Measurements from ENCODE around the gene APLF. TPM values are rescaled to one million over a fixed set of nuclear protein-coding genes. Genes with fewer than 3 reads are reported as not detected.

APLF gene
- total and polyA plus RNA-seq, 2 experiments from 2014 or later, result 3.0 to 3.7 TPM

DNA sequence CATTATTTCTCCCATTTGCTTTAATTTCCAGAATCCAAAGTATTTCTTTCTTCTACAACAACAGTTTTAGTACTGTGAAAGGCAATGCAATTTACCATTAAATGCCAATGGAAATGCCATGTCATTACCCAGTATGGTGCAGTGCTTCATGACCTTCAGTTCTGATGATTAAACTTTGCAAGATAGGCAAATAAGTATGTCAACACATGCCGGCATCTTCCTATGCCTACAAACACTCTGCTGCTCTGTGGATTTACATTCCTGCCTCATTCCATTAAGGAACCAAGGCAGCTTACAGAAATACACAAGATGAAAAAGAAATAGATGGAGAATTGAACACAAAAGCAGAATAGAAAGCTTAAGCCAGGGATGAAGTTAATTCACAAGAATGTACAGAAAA lies 123.3 kb downstream of the APLF start (continued):
- TF ChIP-seq, protein P1, sequence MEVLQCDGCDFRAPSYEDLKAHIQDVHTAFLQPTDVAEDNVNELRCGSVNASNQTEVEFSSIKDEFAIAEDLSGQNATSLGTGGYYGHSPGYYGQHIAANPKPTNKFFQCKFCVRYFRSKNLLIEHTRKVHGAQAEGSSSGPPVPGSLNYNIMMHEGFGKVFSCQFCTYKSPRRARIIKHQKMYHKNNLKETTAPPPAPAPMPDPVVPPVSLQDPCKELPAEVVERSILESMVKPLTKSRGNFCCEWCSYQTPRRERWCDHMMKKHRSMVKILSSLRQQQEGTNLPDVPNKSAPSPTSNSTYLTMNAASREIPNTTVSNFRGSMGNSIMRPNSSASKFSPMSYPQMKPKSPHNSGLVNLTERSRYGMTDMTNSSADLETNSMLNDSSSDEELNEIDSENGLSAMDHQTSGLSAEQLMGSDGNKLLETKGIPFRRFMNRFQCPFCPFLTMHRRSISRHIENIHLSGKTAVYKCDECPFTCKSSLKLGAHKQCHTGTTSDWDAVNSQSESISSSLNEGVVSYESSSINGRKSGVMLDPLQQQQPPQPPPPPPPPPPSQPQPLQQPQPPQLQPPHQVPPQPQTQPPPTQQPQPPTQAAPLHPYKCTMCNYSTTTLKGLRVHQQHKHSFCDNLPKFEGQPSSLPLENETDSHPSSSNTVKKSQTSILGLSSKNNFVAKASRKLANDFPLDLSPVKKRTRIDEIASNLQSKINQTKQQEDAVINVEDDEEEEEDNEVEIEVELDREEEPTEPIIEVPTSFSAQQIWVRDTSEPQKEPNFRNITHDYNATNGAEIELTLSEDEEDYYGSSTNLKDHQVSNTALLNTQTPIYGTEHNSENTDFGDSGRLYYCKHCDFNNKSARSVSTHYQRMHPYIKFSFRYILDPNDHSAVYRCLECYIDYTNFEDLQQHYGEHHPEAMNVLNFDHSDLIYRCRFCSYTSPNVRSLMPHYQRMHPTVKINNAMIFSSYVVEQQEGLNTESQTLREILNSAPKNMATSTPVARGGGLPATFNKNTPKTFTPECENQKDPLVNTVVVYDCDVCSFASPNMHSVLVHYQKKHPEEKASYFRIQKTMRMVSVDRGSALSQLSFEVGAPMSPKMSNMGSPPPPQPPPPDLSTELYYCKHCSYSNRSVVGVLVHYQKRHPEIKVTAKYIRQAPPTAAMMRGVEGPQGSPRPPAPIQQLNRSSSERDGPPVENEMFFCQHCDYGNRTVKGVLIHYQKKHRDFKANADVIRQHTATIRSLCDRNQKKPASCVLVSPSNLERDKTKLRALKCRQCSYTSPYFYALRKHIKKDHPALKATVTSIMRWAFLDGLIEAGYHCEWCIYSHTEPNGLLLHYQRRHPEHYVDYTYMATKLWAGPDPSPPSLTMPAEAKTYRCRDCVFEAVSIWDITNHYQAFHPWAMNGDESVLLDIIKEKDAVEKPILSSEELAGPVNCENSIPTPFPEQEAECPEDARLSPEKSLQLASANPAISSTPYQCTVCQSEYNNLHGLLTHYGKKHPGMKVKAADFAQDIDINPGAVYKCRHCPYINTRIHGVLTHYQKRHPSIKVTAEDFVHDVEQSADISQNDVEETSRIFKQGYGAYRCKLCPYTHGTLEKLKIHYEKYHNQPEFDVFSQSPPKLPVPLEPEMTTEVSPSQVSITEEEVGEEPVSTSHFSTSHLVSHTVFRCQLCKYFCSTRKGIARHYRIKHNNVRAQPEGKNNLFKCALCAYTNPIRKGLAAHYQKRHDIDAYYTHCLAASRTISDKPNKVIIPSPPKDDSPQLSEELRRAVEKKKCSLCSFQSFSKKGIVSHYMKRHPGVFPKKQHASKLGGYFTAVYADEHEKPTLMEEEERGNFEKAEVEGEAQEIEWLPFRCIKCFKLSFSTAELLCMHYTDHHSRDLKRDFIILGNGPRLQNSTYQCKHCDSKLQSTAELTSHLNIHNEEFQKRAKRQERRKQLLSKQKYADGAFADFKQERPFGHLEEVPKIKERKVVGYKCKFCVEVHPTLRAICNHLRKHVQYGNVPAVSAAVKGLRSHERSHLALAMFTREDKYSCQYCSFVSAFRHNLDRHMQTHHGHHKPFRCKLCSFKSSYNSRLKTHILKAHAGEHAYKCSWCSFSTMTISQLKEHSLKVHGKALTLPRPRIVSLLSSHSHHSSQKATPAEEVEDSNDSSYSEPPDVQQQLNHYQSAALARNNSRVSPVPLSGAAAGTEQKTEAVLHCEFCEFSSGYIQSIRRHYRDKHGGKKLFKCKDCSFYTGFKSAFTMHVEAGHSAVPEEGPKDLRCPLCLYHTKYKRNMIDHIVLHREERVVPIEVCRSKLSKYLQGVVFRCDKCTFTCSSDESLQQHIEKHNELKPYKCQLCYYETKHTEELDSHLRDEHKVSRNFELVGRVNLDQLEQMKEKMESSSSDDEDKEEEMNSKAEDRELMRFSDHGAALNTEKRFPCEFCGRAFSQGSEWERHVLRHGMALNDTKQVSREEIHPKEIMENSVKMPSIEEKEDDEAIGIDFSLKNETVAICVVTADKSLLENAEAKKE (CRISPR knock-in tag; IDR thresholded peaks at IDR 0.05), result no peak
- TF ChIP-seq CTCF (conservative IDR thresholded peaks at IDR 0.05; ENCODE audit: low read depth in 2 of 2), result no peak
- no peak for TF ChIP-seq ZNF331 (CRISPR knock-in tag; IDR thresholded peaks at IDR 0.05; ENCODE audit: low read depth)
- TF ChIP-seq JUNB (IDR thresholded peaks at IDR 0.05; ENCODE audit: unreplicated experiment), result no peak
- TF ChIP-seq NANOG (IDR thresholded peaks at IDR 0.05; ENCODE audit: borderline replicate concordance), result no peak
- no peak for TF ChIP-seq STAT1 (IDR thresholded peaks at IDR 0.05; ENCODE audit: unreplicated experiment)
- TF ChIP-seq, protein P2, sequence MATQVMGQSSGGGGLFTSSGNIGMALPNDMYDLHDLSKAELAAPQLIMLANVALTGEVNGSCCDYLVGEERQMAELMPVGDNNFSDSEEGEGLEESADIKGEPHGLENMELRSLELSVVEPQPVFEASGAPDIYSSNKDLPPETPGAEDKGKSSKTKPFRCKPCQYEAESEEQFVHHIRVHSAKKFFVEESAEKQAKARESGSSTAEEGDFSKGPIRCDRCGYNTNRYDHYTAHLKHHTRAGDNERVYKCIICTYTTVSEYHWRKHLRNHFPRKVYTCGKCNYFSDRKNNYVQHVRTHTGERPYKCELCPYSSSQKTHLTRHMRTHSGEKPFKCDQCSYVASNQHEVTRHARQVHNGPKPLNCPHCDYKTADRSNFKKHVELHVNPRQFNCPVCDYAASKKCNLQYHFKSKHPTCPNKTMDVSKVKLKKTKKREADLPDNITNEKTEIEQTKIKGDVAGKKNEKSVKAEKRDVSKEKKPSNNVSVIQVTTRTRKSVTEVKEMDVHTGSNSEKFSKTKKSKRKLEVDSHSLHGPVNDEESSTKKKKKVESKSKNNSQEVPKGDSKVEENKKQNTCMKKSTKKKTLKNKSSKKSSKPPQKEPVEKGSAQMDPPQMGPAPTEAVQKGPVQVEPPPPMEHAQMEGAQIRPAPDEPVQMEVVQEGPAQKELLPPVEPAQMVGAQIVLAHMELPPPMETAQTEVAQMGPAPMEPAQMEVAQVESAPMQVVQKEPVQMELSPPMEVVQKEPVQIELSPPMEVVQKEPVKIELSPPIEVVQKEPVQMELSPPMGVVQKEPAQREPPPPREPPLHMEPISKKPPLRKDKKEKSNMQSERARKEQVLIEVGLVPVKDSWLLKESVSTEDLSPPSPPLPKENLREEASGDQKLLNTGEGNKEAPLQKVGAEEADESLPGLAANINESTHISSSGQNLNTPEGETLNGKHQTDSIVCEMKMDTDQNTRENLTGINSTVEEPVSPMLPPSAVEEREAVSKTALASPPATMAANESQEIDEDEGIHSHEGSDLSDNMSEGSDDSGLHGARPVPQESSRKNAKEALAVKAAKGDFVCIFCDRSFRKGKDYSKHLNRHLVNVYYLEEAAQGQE (IDR thresholded peaks at IDR 0.05; ENCODE audit: unreplicated experiment), result no peak
- no peak for TF ChIP-seq EZH2 (IDR thresholded peaks at IDR 0.05; ENCODE audit: low read depth, unreplicated experiment)
- no peak for TF ChIP-seq CREB1 (CRISPR knock-in tag; IDR thresholded peaks at IDR 0.05; ENCODE audit: low read depth)
- TF ChIP-seq, protein P3, sequence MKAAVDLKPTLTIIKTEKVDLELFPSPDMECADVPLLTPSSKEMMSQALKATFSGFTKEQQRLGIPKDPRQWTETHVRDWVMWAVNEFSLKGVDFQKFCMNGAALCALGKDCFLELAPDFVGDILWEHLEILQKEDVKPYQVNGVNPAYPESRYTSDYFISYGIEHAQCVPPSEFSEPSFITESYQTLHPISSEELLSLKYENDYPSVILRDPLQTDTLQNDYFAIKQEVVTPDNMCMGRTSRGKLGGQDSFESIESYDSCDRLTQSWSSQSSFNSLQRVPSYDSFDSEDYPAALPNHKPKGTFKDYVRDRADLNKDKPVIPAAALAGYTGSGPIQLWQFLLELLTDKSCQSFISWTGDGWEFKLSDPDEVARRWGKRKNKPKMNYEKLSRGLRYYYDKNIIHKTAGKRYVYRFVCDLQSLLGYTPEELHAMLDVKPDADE (IDR thresholded peaks at IDR 0.05), result no peak
- TF ChIP-seq POLR2AphosphoS5 (IDR thresholded peaks at IDR 0.05; ENCODE audit: low read depth), result no peak
